Fibroblast of lung (primary cell): Measurements from ENCODE around the gene MT1HL1.

ENCODE experiments used
- EZH2 ChIP-seq: IDR thresholded peaks from 2 replicates; pipeline ENCODE4 v1.5.1; 2012; ENCODE audit warnings: low read length, control low read depth, mild to moderate bottlenecking; ENCODE audit errors: missing control alignments
- TF ChIP-seq, protein P1 (sequence below), 2 donors: IDR thresholded peaks in 1 of 2; conservative IDR thresholded peaks in 1 of 2; 1 replicate in 1 of 2; 2 replicates in 1 of 2; pipeline ENCODE4 v1.5.1; 2011 to 2012; ENCODE audit warnings: low read length in 2 of 2, control low read depth in 1 of 2, inconsistent platforms in 1 of 2, low read depth in 1 of 2, mild to moderate bottlenecking in 1 of 2

DNA sequence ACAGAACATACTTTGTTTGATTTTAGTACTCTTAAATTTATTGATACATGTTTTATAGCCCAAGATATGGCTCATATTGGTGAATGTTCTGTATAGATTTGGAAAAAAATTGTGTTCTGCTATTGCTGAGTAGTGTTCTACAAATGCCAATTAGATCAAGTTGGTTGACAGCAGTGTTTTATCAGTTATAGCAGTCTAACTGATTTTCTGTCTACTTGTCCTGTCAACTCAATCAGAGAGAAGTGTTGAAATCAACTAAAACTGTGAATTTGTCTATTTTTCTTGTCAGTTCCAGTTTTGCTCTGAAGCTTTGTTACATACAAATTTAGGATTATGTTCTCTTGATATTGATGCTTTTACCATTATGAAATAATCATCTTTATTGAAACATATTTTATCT lies 14.7 kb upstream of the MT1HL1 start:
- TF ChIP-seq, protein P1, sequence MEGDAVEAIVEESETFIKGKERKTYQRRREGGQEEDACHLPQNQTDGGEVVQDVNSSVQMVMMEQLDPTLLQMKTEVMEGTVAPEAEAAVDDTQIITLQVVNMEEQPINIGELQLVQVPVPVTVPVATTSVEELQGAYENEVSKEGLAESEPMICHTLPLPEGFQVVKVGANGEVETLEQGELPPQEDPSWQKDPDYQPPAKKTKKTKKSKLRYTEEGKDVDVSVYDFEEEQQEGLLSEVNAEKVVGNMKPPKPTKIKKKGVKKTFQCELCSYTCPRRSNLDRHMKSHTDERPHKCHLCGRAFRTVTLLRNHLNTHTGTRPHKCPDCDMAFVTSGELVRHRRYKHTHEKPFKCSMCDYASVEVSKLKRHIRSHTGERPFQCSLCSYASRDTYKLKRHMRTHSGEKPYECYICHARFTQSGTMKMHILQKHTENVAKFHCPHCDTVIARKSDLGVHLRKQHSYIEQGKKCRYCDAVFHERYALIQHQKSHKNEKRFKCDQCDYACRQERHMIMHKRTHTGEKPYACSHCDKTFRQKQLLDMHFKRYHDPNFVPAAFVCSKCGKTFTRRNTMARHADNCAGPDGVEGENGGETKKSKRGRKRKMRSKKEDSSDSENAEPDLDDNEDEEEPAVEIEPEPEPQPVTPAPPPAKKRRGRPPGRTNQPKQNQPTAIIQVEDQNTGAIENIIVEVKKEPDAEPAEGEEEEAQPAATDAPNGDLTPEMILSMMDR (conservative IDR thresholded peaks at IDR 0.05 in 1 of 2, IDR thresholded peaks at IDR 0.05 in 1 of 2; ENCODE audit: low read depth in 1 of 2, low read length in 2 of 2): no peak
- TF ChIP-seq EZH2: no peak
